ENCODE results near the gene PGM3. TPM values are rescaled to one million over a fixed set of nuclear protein-coding genes. Genes with fewer than 3 reads are reported as not detected.

Gene PGM3
- total and polyA plus RNA-seq, 2 donors (not counting 1 experiment from before 2014, with no cell fraction given) = 6.9 to 24.5 TPM

DNA sequence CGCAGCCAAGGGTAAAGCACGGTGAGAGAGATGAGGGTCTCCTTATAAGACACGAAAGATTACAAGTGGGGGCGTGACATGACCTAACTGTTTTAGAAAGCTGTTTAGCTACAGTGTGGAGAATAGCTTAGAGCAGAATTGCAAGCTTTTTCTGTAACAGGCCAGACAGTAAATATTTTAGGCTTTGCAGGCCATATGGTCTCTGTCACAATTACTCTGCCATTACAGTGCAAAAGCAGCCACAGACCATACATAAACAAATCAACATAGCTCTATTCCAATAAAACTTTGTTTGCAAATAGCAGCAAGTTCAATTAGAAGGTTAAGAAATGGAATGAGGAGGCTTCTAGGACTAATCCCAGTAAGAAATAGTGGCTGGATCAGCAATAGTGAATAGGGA lies 16.8 kb downstream of the PGM3 start:
- intact Hi-C loops (cut with micrococcal nuclease) = no loop called here
- Mint-ChIP-seq H3K27ac (no peak overlapping the region), H3K4me1 (no peaks in the 10 kb centered on the region), H3K9me3 (ENCODE audit: insufficient read depth) (no peaks in the 10 kb centered on the region), H3K4me3 (no peak overlapping the region), H3K27me3 (no peaks in the 10 kb centered on the region)
- no peaks in the 10 kb centered on the region for H3K27me3 ChIP-seq (replicated peaks in 1 of 4; ENCODE audit: control extremely low read depth in 1 of 4, control insufficient read depth in 3 of 4, insufficient read depth in 4 of 4, low read length in 3 of 4)
- CTCF ChIA-PET = interaction anchor here (0.6 to 1.6 kb wide), 2 partner anchors 109 to 984 kb away, joined by 3 to 6 read pairs; partner anchors contain the start of gene DOP1A
- no peaks in the 10 kb centered on the region for H3K9me3 ChIP-seq (ENCODE audit: control extremely low read depth in 1 of 3, control insufficient read depth in 2 of 3, insufficient read depth in 1 of 3, low read length in 2 of 3)
- H3K4me1 ChIP-seq (ENCODE audit: control insufficient read depth in 2 of 2, insufficient read depth in 2 of 2, low read length in 2 of 2) = no peaks in the 10 kb centered on the region
- TF ChIP-seq, protein P1, sequence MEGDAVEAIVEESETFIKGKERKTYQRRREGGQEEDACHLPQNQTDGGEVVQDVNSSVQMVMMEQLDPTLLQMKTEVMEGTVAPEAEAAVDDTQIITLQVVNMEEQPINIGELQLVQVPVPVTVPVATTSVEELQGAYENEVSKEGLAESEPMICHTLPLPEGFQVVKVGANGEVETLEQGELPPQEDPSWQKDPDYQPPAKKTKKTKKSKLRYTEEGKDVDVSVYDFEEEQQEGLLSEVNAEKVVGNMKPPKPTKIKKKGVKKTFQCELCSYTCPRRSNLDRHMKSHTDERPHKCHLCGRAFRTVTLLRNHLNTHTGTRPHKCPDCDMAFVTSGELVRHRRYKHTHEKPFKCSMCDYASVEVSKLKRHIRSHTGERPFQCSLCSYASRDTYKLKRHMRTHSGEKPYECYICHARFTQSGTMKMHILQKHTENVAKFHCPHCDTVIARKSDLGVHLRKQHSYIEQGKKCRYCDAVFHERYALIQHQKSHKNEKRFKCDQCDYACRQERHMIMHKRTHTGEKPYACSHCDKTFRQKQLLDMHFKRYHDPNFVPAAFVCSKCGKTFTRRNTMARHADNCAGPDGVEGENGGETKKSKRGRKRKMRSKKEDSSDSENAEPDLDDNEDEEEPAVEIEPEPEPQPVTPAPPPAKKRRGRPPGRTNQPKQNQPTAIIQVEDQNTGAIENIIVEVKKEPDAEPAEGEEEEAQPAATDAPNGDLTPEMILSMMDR (IDR thresholded peaks at IDR 0.05) = no peak
- TF ChIP-seq EZH2 (IDR thresholded peaks at IDR 0.05; ENCODE audit: borderline replicate concordance, insufficient read depth, low read depth, low read length, poor library complexity, severe bottlenecking) = no peak
- no peak for DNase-seq
- no peak for ATAC-seq (ENCODE audit: low read depth)
- H3K27ac ChIP-seq (ENCODE audit: low read length in 2 of 2) = no peak overlapping the region
- H3K79me2 ChIP-seq (ENCODE audit: control insufficient read depth, insufficient read depth, low read length) = no peaks in the 10 kb centered on the region
- H3K4me3 ChIP-seq (ENCODE audit: control extremely low read depth in 1 of 5, extremely low read depth in 1 of 5, insufficient read depth in 1 of 5, low read depth in 2 of 5, low read length in 4 of 5) = no peak overlapping the region
- no peak overlapping the region for H3K9ac ChIP-seq (ENCODE audit: low read length)
- H4K20me1 ChIP-seq (ENCODE audit: control insufficient read depth, insufficient read depth, low read length, poor library complexity, severe bottlenecking) = no peaks in the 10 kb centered on the region
- POLR2A ChIA-PET = no interaction called here
- H3K36me3 ChIP-seq (replicated peaks in 1 of 2; ENCODE audit: control extremely low read depth in 1 of 2, control insufficient read depth in 1 of 2, extremely low read depth in 1 of 2, insufficient read depth in 2 of 2, low read length in 1 of 2) = peaks cover 1 to 37% of the 10 kb centered on the region in 2 experiments
- H2AFZ ChIP-seq (ENCODE audit: insufficient read depth, low read depth, low read length, poor library complexity, severe bottlenecking) = no peak overlapping the region
- 100% methylated on average over 2 of the region's 4 CpGs for WGBS (ENCODE audit: insufficient coverage)
- no peak overlapping the region for H3K4me2 ChIP-seq (replicated peaks; ENCODE audit: low read depth, low read length, poor library complexity, severe bottlenecking)

- H3K27me3 Mint-ChIP-seq = no peaks in the 10 kb centered on the region
- CTCF ChIA-PET = interaction anchor here (1.3 to 1.6 kb wide), 2 partner anchors 102 to 104 kb away, joined by 3 to 4 read pairs; partner anchors contain the start of genes DOP1A and UBE3D
- TF ChIP-seq EZH2 (IDR thresholded peaks at IDR 0.05; ENCODE audit: borderline replicate concordance, insufficient read depth, low read depth, low read length, poor library complexity, severe bottlenecking) = no peak
- TF ChIP-seq, protein P1 (IDR thresholded peaks at IDR 0.05) = no peak
- Histone ChIP-seq H3K4me1 (ENCODE audit: control insufficient read depth in 2 of 2, insufficient read depth in 2 of 2, low read length in 2 of 2) (no peaks in the 10 kb centered on the region), H4K20me1 (ENCODE audit: control insufficient read depth, insufficient read depth, low read length, poor library complexity, severe bottlenecking) (no peaks in the 10 kb centered on the region), H3K4me2 (replicated peaks; ENCODE audit: low read depth, low read length, poor library complexity, severe bottlenecking) (no peak overlapping the region), H3K9ac (ENCODE audit: low read length) (no peak overlapping the region), H3K9me3 (ENCODE audit: control extremely low read depth in 1 of 3, control insufficient read depth in 2 of 3, insufficient read depth in 1 of 3, low read length in 2 of 3) (no peaks in the 10 kb centered on the region), H3K27ac (ENCODE audit: low read length in 2 of 2) (no peak overlapping the region), H3K36me3 (replicated peaks in 1 of 2; ENCODE audit: control extremely low read depth in 1 of 2, control insufficient read depth in 1 of 2, extremely low read depth in 1 of 2, insufficient read depth in 2 of 2, low read length in 1 of 2) (peaks cover 6 to 76% of the 10 kb centered on the region in 2 experiments), H3K27me3 (replicated peaks in 1 of 4; ENCODE audit: control extremely low read depth in 1 of 4, control insufficient read depth in 3 of 4, insufficient read depth in 4 of 4, low read length in 3 of 4) (no peaks in the 10 kb centered on the region), H2AFZ (ENCODE audit: insufficient read depth, low read depth, low read length, poor library complexity, severe bottlenecking) (no peak overlapping the region), H3K4me3 (ENCODE audit: control extremely low read depth in 1 of 5, extremely low read depth in 1 of 5, insufficient read depth in 1 of 5, low read depth in 2 of 5, low read length in 4 of 5) (no peak overlapping the region), H3K79me2 (ENCODE audit: control insufficient read depth, insufficient read depth, low read length) (no peaks in the 10 kb centered on the region)
- no peak overlapping the region for H3K27ac Mint-ChIP-seq
- WGBS (ENCODE audit: insufficient coverage) = no CpG with 5 or more reads among the region's 1 CpG
- H3K4me1 Mint-ChIP-seq = no peaks in the 10 kb centered on the region
- POLR2A ChIA-PET = no interaction called here
- DNase-seq = no peak
- no peak for ATAC-seq (ENCODE audit: low read depth)
- intact Hi-C loops (cut with micrococcal nuclease) = no loop called here
- H3K4me3 Mint-ChIP-seq = no peak overlapping the region
- H3K9me3 Mint-ChIP-seq (ENCODE audit: insufficient read depth) = no peaks in the 10 kb centered on the region
These were observed 23.6 kb downstream of the PGM3 start for GRCh38 chr6:83169511-83169910.
